DND-41 (cell line): ENCODE measurements around the gene SOS1.

ENCODE experiments used
- EZH2 ChIP-seq: IDR thresholded peaks from 3 replicates; pipeline ENCODE4 v1.6.1; 2012; ENCODE audit warnings: borderline replicate concordance, low read depth, mild to moderate bottlenecking, moderate library complexity, low read length, inconsistent platforms; ENCODE audit not compliant: severe bottlenecking
- TF ChIP-seq, protein P1 (sequence below): IDR thresholded peaks from 2 replicates; pipeline ENCODE4 v1.5.1; 2012; ENCODE audit warnings: borderline replicate concordance, low read length, moderate library complexity, mild to moderate bottlenecking; ENCODE audit not compliant: poor library complexity, severe bottlenecking; ENCODE audit errors: extremely low read depth

GRCh38 chr2:38933653-38934052 is 187.2 kb downstream of the SOS1 start:
- TF ChIP-seq, protein P1, sequence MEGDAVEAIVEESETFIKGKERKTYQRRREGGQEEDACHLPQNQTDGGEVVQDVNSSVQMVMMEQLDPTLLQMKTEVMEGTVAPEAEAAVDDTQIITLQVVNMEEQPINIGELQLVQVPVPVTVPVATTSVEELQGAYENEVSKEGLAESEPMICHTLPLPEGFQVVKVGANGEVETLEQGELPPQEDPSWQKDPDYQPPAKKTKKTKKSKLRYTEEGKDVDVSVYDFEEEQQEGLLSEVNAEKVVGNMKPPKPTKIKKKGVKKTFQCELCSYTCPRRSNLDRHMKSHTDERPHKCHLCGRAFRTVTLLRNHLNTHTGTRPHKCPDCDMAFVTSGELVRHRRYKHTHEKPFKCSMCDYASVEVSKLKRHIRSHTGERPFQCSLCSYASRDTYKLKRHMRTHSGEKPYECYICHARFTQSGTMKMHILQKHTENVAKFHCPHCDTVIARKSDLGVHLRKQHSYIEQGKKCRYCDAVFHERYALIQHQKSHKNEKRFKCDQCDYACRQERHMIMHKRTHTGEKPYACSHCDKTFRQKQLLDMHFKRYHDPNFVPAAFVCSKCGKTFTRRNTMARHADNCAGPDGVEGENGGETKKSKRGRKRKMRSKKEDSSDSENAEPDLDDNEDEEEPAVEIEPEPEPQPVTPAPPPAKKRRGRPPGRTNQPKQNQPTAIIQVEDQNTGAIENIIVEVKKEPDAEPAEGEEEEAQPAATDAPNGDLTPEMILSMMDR = no peak
- no peak for TF ChIP-seq EZH2
